ENCODE data around the gene ENPP3.

Gene ENPP3

DNA sequence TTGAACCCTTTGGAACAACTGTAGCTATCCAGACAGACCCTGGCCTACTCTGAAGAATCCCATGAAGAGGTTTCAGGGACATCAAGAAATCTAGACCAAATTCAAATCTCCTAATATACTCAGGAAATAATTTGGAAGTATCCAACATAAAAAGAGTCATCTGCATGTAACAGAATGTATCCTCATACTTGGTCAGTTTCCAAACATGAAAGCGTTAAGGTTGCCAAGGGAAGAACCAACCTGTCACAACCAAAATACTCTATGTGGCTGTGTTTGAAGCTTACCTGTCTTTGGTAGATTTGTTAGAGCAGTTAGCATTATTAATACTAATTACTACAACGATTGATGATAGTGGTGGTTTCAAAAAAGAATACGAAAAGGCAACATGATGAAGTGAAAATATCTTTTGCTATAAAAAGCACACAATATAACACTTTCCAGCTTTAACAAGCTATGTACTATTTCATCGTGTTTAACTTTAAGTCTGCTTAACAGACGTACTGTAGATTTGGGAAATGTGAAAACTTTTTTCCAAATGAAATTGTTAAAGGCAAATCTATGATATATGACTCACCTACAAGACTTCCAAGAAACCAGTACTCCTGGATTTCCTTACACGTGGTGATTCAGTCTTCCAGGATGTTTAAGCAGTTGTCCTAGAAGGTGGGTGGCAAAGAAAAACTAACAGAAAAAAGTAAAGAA lies 124.1 kb downstream of the ENPP3 start:
- in situ Hi-C loops (cut with HindIII; ENCODE audit: low pct_unique_long_range_greater_than_20kb, low sequenced_read_pairs), result no loop called here
- DNase-seq (ENCODE audit: low read depth in 1 of 2, low spot score in 1 of 2), result no peak
- TF ChIP-seq JUND (IDR thresholded peaks at IDR 0.05; ENCODE audit: low read depth), result no peak

DNA sequence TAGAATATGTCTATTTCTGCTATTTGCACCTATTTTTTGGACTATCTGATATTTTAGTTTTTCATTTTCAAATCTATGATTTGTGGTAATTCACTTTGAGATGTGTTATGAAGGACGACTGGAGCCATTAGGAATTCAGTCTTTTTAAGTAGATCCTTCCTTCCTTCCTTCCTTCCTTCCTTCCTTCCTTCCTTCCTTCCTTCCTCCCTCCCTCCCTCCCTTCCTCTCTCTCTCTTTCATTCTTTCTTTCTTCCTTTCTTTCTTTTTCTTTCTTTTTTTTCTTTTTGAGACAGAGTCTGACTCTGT lies 124.6 kb downstream of the ENPP3 start:
- TF ChIP-seq JUND (IDR thresholded peaks at IDR 0.05; ENCODE audit: low read depth), result no peak
- no peak for DNase-seq (ENCODE audit: low read depth in 1 of 2, low spot score in 1 of 2)
- in situ Hi-C loops (cut with HindIII; ENCODE audit: low pct_unique_long_range_greater_than_20kb, low sequenced_read_pairs), result no loop called here

DNA sequence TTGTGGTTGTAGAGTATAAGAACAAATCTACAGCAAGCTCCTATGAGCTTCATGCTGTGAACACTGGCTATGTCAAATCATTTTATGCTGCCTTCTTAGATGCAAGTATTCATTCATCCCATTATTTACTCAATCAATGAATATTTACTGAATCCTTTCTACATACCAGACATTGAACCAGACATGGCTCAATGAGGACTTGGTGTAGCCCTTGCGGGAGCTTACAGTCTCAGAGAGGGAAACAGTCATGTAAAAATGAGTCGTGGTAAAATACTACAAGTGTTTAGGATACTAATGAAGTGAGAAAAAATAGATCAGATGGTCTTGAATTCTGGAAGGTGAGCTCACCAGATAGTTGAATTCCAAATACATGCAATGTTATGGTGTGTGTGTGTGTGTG lies 125.9 kb downstream of the ENPP3 start:
- no peak for DNase-seq (ENCODE audit: low read depth in 1 of 2, low spot score in 1 of 2)
- no peak for TF ChIP-seq JUND (IDR thresholded peaks at IDR 0.05; ENCODE audit: low read depth)
- in situ Hi-C loops (cut with HindIII; ENCODE audit: low pct_unique_long_range_greater_than_20kb, low sequenced_read_pairs), result no loop called here

DNA sequence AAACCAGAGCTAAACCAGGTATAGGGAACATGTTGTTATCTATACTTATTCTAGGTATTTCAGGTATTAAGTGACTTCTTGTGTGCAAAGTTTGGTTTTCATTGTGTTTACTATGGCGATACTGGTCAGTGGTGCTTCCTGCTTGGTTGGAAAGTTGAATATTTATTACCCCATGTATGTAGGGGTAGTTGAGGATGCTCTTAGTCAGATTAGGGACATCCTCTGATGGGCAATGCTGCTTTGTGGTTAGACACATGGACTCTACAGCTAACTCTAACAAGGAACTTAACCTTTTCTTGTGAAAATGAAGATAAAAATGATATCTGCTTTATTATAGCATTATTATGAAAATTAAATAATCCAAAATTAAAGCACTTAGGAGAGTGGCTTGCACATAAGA lies 126.6 kb downstream of the ENPP3 start:
- no peak for DNase-seq (ENCODE audit: low read depth in 1 of 2, low spot score in 1 of 2)
- no peak for TF ChIP-seq JUND (IDR thresholded peaks at IDR 0.05; ENCODE audit: low read depth)
- in situ Hi-C loops (cut with HindIII; ENCODE audit: low pct_unique_long_range_greater_than_20kb, low sequenced_read_pairs), result no loop called here

DNA sequence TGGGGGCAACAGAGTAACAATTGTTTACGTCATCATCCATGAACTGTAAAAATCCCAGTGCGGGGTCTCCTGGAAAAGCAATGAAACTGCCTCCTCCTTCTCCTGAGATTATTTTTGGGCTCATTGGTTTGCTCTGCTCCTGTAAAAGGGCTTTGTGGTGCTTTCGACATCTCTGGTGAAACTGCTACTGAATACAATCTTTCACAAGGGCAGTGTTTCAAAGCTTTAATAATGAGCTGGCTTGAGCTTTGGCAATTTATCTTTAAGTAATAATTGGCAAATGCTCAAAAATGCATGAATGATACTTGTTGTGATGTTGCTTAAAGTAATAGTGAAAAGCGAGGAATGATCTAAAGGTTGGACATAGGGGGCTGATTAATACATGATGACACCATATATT lies 127.2 kb downstream of the ENPP3 start:
- in situ Hi-C loops (cut with HindIII; ENCODE audit: low pct_unique_long_range_greater_than_20kb, low sequenced_read_pairs), result no loop called here
- no peak for TF ChIP-seq JUND (IDR thresholded peaks at IDR 0.05; ENCODE audit: low read depth)
- no peak for DNase-seq (ENCODE audit: low read depth in 1 of 2, low spot score in 1 of 2)

DNA sequence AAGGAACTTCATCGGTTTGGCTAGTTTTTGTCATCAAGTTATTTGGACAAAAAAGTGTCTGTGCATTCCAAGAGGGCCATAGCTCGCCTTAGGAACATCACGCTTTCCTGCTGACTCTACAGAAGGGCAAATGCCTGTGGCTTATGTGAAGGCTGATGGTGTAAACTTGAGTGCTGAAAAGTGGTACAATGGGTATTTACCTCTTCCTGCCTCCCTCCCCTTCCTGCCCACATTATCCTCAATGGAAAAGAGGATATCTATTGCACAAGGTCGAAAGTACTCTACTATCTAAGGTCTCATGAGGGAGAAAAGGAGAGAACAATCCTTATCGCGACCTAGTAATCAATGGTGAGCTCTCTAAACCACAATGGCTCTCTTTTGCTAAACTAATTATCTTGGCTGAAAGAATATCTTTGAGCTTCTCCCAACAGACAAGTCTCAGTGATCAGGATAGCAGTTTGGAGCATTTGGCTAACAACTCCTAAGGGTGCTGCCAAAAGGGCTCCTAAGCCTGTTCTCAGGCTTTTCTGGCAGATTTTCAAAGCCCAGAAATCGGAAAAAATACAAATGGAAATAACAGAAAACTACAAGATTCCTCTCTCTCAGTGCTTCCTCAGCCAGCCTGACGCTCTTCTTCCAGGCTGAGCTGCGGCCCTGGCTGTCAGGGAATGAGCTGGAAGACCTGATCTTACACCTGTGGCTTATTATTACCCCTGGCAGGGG lies 128.1 kb downstream of the ENPP3 start:
- no peak for TF ChIP-seq JUND (IDR thresholded peaks at IDR 0.05; ENCODE audit: low read depth)
- in situ Hi-C loops (cut with HindIII; ENCODE audit: low pct_unique_long_range_greater_than_20kb, low sequenced_read_pairs), result no loop called here
- no peak for DNase-seq (ENCODE audit: low read depth in 1 of 2, low spot score in 1 of 2)

DNA sequence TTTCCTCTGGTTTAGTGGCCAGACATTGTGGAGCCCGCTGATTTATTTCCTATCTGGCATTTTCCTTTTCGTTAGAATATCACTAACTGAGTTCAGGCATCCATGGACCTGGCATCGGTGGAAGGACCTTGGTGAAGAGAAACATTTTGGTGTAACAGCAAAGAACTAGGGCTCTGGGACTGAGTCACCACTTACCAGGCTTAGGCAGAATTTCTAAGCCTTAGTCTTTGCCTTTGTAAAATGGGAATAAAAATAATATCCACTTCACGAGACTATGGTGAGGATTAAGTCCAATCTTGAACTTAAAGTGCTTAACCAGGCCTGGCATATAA lies 128.7 kb downstream of the ENPP3 start:
- no peak for TF ChIP-seq JUND (IDR thresholded peaks at IDR 0.05; ENCODE audit: low read depth)
- in situ Hi-C loops (cut with HindIII; ENCODE audit: low pct_unique_long_range_greater_than_20kb, low sequenced_read_pairs), result no loop called here
- no peak for DNase-seq (ENCODE audit: low read depth in 1 of 2, low spot score in 1 of 2)

DNA sequence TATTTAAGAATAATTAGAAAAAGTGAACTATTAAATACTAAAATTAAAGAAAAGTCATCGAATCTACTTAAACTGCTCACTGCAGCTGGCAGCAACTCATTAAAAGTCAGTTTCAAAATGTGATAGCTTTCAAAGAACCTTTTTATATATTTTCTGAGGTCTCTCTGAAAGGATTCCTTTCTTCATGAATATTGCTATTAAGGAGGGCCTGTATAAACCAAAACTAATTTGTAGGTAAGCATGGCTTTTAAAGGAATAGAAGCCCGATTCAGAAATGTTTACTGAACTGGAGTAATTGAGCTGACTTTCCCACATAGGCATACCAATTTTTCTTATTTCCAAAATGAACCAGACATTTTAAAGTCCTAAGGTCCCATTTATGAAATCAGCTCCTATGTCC lies 129.5 kb downstream of the ENPP3 start:
- TF ChIP-seq JUND (IDR thresholded peaks at IDR 0.05; ENCODE audit: low read depth), result no peak
- no peak for DNase-seq (ENCODE audit: low read depth in 1 of 2, low spot score in 1 of 2)
- in situ Hi-C loops (cut with HindIII; ENCODE audit: low pct_unique_long_range_greater_than_20kb, low sequenced_read_pairs), result no loop called here

DNA sequence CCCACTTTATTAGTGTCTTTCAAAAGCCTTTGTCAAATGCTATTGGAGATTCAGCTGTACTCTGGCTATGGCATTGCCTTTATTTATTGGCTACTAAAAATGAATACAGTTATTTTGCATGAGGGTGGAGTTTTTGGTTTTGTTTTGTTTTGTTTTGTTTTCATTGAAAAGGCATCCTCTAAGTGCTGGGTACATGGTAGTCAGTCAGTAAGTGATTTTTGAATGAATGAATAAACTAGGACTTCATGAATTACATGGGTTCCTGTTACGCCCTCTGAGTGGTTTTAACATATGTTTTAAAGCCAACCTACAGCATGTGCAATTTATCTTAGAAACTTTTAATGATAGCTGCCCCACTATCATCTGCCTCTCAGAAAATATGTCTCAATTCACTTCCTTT lies 131.9 kb downstream of the ENPP3 start:
- no peak for DNase-seq (ENCODE audit: low read depth in 1 of 2, low spot score in 1 of 2)
- in situ Hi-C loops (cut with HindIII; ENCODE audit: low pct_unique_long_range_greater_than_20kb, low sequenced_read_pairs), result no loop called here
- no peak for TF ChIP-seq JUND (IDR thresholded peaks at IDR 0.05; ENCODE audit: low read depth)

DNA sequence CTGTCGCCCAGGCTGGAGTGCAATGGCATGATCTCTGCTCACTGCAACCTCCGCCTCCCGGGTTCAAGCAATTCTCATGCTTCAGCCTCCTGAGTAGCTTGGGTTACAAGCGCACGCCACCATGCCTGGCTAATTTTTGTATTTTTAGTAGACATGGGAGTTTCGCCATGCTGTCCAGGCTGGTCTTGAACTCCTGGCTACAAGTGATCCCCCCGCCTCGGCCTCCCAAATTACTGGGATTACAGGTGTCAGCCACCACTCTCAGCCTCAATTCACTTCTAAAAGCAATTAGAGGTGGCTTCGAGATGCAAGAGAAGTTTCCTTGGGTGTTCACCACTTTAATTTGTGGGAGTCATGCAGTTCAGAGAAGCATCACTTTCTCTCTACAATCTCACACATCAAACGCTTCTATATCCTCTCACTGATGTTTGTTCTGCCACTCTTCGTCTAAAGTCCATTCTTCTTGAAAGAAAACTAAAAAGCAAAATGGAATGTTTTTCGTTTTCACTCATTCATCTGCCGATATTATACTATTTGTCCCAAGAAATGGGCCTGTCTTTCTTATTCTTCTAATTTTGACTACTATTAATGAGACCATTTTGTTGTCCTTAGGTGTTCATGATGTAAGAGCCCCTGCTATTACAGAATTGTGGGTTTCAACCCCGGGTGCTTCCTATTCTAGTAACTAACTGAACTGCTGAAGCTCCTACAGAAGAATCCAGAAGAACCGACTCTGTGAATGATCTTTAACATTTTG lies 132.5 kb downstream of the ENPP3 start:
- TF ChIP-seq JUND (IDR thresholded peaks at IDR 0.05; ENCODE audit: low read depth), result no peak
- DNase-seq (ENCODE audit: low read depth in 1 of 2, low spot score in 1 of 2), result no peak
- in situ Hi-C loops (cut with HindIII; ENCODE audit: low pct_unique_long_range_greater_than_20kb, low sequenced_read_pairs), result no loop called here

DNA sequence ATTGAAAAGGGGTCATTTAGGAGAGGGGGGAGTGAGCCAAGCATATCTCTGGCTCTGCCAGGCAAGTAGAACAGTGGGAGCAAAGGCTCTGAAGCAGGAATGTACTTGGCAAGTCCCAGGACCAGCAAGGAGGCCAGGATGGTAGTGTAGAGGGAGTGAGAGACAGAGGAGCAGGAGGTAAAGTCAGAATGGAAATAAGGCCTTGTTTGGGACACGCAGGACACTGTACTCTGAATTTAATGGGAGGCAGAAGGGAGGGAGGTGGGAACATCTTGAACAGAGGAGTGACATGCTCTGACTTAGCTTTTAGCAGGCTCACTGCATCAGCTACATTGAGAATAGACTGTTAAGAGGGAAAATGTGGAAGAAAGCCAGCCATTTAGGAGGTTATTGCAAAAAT lies 133.7 kb downstream of the ENPP3 start:
- in situ Hi-C loops (cut with HindIII; ENCODE audit: low pct_unique_long_range_greater_than_20kb, low sequenced_read_pairs), result no loop called here
- DNase-seq (ENCODE audit: low read depth in 1 of 2, low spot score in 1 of 2), result no peak
- TF ChIP-seq JUND (IDR thresholded peaks at IDR 0.05; ENCODE audit: low read depth), result no peak

DNA sequence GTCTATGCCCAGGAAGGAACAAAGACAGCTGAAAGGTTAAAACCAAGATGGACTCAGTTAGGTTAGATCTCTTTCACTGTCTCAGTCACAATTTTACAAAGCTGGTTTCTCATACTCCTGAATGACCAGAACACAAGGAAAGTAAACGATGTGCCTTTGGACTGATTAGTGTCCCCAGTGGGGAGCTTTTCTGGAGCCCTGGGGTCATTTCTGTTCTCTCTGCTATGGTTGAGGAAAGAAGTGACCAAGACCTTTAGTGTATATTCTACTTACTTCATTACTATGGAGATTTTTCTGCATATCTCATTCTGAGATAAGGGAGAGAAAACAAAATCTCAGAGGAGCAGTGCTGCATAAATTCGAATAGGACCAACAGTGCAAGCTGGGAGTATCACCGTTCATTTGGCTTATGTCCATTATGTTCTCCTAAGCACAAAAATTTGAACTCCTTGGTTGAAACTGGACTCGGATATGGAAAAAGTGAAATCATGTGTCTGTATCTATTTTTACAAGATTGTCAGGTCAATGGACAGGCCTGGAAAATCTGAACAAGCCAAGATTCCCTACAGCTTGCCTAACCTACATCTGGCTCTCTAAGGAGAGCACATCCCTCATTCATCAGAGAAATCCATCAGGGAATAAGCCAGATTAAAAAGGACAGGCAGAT lies 136.3 kb downstream of the ENPP3 start:
- in situ Hi-C loops (cut with HindIII; ENCODE audit: low pct_unique_long_range_greater_than_20kb, low sequenced_read_pairs), result no loop called here
- no peak for DNase-seq (ENCODE audit: low read depth in 1 of 2, low spot score in 1 of 2)
- TF ChIP-seq JUND (IDR thresholded peaks at IDR 0.05; ENCODE audit: low read depth), result no peak

DNA sequence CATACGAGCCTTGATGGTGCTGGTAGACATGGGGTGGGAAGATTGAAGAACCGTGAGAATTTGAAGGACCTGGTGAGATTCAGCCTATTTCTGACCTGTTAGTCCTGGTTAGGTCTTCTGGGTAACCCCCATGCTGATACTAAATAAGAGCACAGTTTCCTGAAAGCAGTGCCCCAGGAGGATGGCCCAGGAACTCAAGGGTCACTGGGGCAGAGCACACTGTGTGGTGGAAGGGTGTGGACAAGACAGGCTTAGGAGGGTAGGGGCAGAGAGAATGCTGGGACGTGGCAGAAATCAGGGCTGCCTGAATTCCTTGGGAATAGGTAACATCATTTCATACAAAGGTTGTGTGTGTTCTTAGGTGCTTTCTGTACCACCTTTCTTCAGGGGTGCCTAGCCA lies 138.8 kb downstream of the ENPP3 start:
- no peak for DNase-seq (ENCODE audit: low read depth in 1 of 2, low spot score in 1 of 2)
- no peak for TF ChIP-seq JUND (IDR thresholded peaks at IDR 0.05; ENCODE audit: low read depth)
- in situ Hi-C loops (cut with HindIII; ENCODE audit: low pct_unique_long_range_greater_than_20kb, low sequenced_read_pairs), result no loop called here
